ENCODE data around the gene MDN1.
"Not testable (repeated sequence)": the region's sequence is repeated elsewhere in the genome, so short reads cannot be mapped to it uniquely, and the experiment has no call there.

The MDN1 gene

DNA sequence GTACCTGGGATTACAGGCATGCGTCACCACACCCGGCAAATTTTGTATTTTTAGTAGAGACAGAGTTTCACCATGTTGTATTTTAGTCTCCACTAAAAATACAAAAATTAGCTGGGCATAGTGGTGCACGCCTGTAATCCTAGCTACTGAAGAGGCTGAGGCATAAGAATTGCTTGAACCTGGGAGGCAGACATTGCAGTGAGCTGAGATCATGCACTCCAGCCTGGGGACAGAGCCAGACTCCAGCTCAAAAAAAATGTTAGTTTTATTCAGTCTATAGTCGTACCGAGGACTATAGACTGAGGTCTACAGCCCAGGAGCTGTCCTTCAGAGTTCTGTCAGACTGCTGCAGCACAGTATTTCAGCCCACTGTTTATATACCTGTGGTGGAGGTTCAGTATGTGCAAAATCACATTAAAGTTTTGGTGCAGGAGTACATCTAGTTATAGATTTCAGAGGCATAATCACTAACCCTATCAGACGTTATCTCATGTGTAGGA, 6.5 kb upstream of the MDN1 start:
- Histone ChIP-seq H3K36me3 (no peaks in the 10 kb centered on the region), H3K4me3 (ENCODE audit: low read depth, low read length) (no peak overlapping the region), H3K4me1 (no peaks in the 10 kb centered on the region), H3K27me3 (no peaks in the 10 kb centered on the region), H3K9me3 (no peaks in the 10 kb centered on the region)
- DNase-seq, result no peak
- TF ChIP-seq, protein P1, sequence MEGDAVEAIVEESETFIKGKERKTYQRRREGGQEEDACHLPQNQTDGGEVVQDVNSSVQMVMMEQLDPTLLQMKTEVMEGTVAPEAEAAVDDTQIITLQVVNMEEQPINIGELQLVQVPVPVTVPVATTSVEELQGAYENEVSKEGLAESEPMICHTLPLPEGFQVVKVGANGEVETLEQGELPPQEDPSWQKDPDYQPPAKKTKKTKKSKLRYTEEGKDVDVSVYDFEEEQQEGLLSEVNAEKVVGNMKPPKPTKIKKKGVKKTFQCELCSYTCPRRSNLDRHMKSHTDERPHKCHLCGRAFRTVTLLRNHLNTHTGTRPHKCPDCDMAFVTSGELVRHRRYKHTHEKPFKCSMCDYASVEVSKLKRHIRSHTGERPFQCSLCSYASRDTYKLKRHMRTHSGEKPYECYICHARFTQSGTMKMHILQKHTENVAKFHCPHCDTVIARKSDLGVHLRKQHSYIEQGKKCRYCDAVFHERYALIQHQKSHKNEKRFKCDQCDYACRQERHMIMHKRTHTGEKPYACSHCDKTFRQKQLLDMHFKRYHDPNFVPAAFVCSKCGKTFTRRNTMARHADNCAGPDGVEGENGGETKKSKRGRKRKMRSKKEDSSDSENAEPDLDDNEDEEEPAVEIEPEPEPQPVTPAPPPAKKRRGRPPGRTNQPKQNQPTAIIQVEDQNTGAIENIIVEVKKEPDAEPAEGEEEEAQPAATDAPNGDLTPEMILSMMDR (IDR thresholded peaks at IDR 0.05; ENCODE audit: low read depth, low read length), result no peak

DNA sequence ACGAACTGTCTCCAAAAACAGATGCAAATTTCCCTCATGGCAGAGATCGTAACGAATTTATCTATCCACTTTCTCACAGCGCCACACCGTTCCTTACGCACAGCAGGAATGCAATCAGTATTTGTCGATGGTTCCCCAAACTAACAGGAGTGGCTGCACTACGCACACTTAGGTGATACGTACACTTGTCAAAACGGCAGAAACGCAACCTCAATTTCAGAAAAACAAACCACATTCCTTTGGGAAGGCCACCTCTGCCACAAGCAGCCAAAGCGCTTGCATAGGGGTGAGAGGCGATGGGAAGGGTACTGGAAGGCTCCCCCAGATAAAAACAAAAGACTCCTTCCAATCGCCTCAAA, 638 bp downstream of the MDN1 start:
- H3K4me3 ChIP-seq (ENCODE audit: low read depth, low read length), result peak overlapping the region; percentile 75
- no peak for DNase-seq
- no peaks in the 10 kb centered on the region for H3K9me3 ChIP-seq
- H3K4me1 ChIP-seq, result peaks cover 6% of the 10 kb centered on the region
- peaks cover 3% of the 10 kb centered on the region for H3K36me3 ChIP-seq
- H3K27me3 ChIP-seq, result no peaks in the 10 kb centered on the region
- TF ChIP-seq, protein P1 (IDR thresholded peaks at IDR 0.05; ENCODE audit: low read depth, low read length), result no peak

- Histone ChIP-seq H3K4me1 (peaks cover 6% of the 10 kb centered on the region), H3K4me3 (ENCODE audit: low read depth, low read length) (peak overlapping the region; percentile 75), H3K36me3 (peaks cover 3% of the 10 kb centered on the region), H3K9me3 (no peaks in the 10 kb centered on the region), H3K27me3 (no peaks in the 10 kb centered on the region)
- TF ChIP-seq, protein P1 (IDR thresholded peaks at IDR 0.05; ENCODE audit: low read depth, low read length), result no peak
- DNase-seq, result no peak
Measured at GRCh38 chr6:89817481-89817880, 2.1 kb downstream of the MDN1 start.

DNA sequence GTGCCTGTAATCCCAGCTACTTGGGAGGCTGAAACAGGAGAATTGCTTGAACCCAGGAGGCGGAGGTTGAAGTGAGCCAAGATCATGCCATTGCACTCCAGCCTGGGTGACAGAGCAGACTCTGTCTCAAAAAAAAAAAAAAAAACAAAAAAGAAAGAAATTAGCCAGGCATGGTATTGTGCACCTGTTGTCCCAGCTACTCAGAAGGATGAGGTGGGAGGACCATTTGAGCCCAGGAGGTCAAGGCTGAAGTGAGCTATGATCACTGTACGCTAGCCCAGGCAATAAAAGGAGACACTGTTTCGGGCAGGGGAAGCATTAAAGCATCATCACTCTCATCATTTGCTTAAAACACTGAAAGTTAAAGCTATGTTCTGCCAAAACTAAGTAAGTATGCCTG, 6.2 kb downstream of the MDN1 start:
- not testable (repeated sequence) for H3K4me3 ChIP-seq (ENCODE audit: low read depth, low read length); H3K4me1 ChIP-seq; H3K27me3 ChIP-seq; H3K36me3 ChIP-seq; H3K9me3 ChIP-seq; DNase-seq

- H3K27me3 ChIP-seq, result no peaks in the 10 kb centered on the region
- no peaks in the 10 kb centered on the region; the same call in 1 of the 2 replicates for H3K4me1 ChIP-seq
- no peak overlapping the region for H3K4me3 ChIP-seq (ENCODE audit: low read depth, low read length)
- H3K36me3 ChIP-seq, result peaks cover 9% of the 10 kb centered on the region
- TF ChIP-seq, protein P1 (IDR thresholded peaks at IDR 0.05; ENCODE audit: low read depth, low read length), result no peak
- no peak for DNase-seq
- H3K9me3 ChIP-seq, result no peaks in the 10 kb centered on the region
Measured at GRCh38 chr6:89807581-89807980, 12.0 kb downstream of the MDN1 start.

DNA sequence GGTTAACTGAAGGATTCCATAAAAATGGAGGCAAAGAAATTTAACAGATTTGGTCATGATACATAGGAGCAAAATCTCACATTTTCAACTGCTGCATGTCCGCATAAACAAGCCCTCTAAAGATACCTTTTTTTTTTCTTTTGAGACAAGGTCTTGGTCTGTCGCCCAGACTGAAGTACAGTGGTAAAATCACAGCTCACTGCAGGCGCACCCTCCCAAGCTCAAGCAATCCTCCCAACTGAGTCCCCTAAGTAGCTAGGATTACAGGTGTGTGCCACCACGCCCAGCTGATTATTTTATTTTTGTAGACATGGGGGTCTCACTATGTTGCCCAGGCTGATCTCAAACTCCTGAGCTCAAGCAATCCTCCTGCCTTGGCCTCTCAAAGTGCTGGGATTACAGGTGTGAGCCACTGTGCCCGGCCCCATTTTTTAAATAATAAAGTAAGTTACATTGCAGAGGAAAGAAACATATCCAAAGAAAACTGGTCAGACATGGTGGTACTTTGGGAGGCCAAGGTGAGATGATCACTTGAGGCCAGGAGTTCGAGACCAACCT, 13.7 kb downstream of the MDN1 start:
- H3K36me3 ChIP-seq, result peaks cover 11% of the 10 kb centered on the region
- H3K4me1 ChIP-seq, result no peaks in the 10 kb centered on the region; the same call in 1 of the 2 replicates
- TF ChIP-seq, protein P1 (IDR thresholded peaks at IDR 0.05; ENCODE audit: low read depth, low read length), result no peak
- DNase-seq, result no peak
- no peaks in the 10 kb centered on the region for H3K9me3 ChIP-seq
- no peaks in the 10 kb centered on the region for H3K27me3 ChIP-seq
- H3K4me3 ChIP-seq (ENCODE audit: low read depth, low read length), result no peak overlapping the region
